DND-41 (cell line): Measurements from ENCODE around the gene ICOS.
"Not testable (repeated sequence)": the region's sequence is repeated elsewhere in the genome, so short reads cannot be mapped to it uniquely, and the experiment has no call there.

ENCODE experiments used
- ATAC-seq: fragments of 200-7000 bp; cut with Tn5 transposase; 3 replicates; pipeline ENCODE4 v1.9.1; 2021; ENCODE audit warnings: low read depth; ENCODE audit not compliant: insufficient read depth
- DNase-seq: peaks from one replicate; pipeline ENCODE4 v3.0.0-alpha.2; 2020
- H2AFZ ChIP-seq: 2 replicates; pipeline ENCODE4 v1.6.0; 2012; ENCODE audit warnings: low read depth, low read length
- H3K27ac ChIP-seq: 2 replicates; pipeline ENCODE4 v1.5.1; 2012; ENCODE audit warnings: low read length, inconsistent platforms
- H3K27me3 ChIP-seq: fragments of 200-600 bp; sonication (generic); 2 replicates; pipeline ENCODE4 v1.6.0; 2012; ENCODE audit warnings: low read length, mild to moderate bottlenecking, inconsistent platforms; ENCODE audit not compliant: insufficient read depth, poor library complexity
- H3K36me3 ChIP-seq: 2 replicates; pipeline ENCODE4 v1.5.1; 2012; ENCODE audit warnings: low read length, inconsistent platforms; ENCODE audit not compliant: insufficient read depth
- H3K4me1 ChIP-seq: 2 replicates; pipeline ENCODE4 v1.5.1; 2012; ENCODE audit warnings: mild to moderate bottlenecking, low read length; ENCODE audit not compliant: insufficient read depth
- H3K4me2 ChIP-seq: 2 replicates; pipeline ENCODE4 v1.6.0; 2012; ENCODE audit warnings: mild to moderate bottlenecking, moderate library complexity, low read length, inconsistent platforms; ENCODE audit not compliant: insufficient read depth
- H3K4me3 ChIP-seq, 2 experiments: fragments of 200-600 bp in 1 of 2; shearing (Covaris generic) in 1 of 2; 2 replicates each; pipeline ENCODE4 v1.5.1; 2012 to 2016; ENCODE audit warnings: inconsistent platforms in 2 of 2, low read length in 2 of 2, mild to moderate bottlenecking in 2 of 2, low read depth in 1 of 2, moderate library complexity in 1 of 2
- H3K79me2 ChIP-seq: 2 replicates; pipeline ENCODE4 v1.6.0; 2012; ENCODE audit warnings: low read length, inconsistent platforms; ENCODE audit not compliant: insufficient read depth
- H3K9ac ChIP-seq: 2 replicates; pipeline ENCODE4 v1.6.0; 2012; ENCODE audit warnings: low read depth, mild to moderate bottlenecking, inconsistent platforms, low read length, moderate library complexity
- H3K9me3 ChIP-seq: 2 replicates; pipeline ENCODE4 v1.5.1; 2012; ENCODE audit warnings: low read length, moderate library complexity, mild to moderate bottlenecking, inconsistent platforms; ENCODE audit not compliant: insufficient read depth, severe bottlenecking
- H4K20me1 ChIP-seq: 2 replicates; pipeline ENCODE4 v1.6.0; 2012; ENCODE audit warnings: low read length; ENCODE audit not compliant: insufficient read depth
- EZH2 ChIP-seq: IDR thresholded peaks from 3 replicates; pipeline ENCODE4 v1.6.1; 2012; ENCODE audit warnings: borderline replicate concordance, low read depth, mild to moderate bottlenecking, moderate library complexity, low read length, inconsistent platforms; ENCODE audit not compliant: severe bottlenecking
- TF ChIP-seq, protein P1 (sequence below): IDR thresholded peaks from 2 replicates; pipeline ENCODE4 v1.5.1; 2012; ENCODE audit warnings: borderline replicate concordance, low read length, moderate library complexity, mild to moderate bottlenecking; ENCODE audit not compliant: poor library complexity, severe bottlenecking; ENCODE audit errors: extremely low read depth

ICOS gene

DNA sequence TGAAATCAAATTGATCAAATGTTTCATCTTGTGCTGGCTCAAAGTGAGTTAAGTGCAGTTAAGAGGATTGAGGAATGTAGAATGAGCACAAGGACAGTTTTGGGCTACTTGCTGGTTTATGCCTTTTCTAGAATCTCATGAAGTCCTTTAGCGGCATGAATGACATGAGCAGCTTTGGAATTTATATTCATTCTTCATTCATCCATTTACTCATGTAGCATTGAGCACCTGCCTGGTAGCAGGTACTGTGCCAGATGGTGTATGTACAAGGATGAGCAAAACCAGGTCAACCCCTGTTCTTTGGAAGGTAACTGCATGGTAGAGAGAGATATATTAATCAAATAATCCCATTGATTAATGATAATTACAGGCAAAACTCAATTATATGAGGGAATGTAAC, 1.2 kb downstream of the ICOS start:
- ATAC-seq (0 out of 3 replicates have a peak, but pooled peaks have one; percentile 0), DNase-seq (no peak)
- Histone ChIP-seq H2AFZ (no peak overlapping the region), H3K79me2 (peaks cover 75% of the 10 kb centered on the region), H3K9ac (peak overlapping the region; percentile 71), H3K4me1 (peaks cover 89% of the 10 kb centered on the region), H3K36me3 (peaks cover 26% of the 10 kb centered on the region), H3K9me3 (no peaks in the 10 kb centered on the region), H4K20me1 (peaks cover 17% of the 10 kb centered on the region; the same call in 1 of the 2 replicates), H3K27ac (peak overlapping the region; percentile 96), H3K4me3 (peak overlapping the region; percentile 56 to 71), H3K27me3 (no peaks in the 10 kb centered on the region), H3K4me2 (peak overlapping the region; percentile 71)
- no peak for TF ChIP-seq EZH2

DNA sequence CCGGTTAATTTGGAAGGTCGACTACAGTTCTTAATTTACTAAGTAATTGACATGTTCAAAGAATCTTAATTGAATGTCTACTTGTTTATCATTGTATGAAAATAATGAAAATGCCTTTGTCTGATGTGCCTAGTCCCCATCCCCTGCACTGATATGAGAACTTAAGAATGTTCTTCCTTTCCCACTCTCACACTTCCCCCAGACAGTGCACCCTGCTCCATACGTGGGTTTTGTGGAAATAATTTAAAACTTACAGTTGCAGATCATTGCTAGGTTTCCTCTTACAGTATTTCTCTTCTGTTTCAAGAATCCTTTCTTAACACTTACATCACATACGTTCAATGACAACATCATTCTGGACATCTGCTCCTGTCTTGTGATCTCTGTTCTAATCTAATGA, 3.5 kb downstream of the ICOS start:
- peaks cover 88% of the 10 kb centered on the region for H3K4me1 ChIP-seq

DNA sequence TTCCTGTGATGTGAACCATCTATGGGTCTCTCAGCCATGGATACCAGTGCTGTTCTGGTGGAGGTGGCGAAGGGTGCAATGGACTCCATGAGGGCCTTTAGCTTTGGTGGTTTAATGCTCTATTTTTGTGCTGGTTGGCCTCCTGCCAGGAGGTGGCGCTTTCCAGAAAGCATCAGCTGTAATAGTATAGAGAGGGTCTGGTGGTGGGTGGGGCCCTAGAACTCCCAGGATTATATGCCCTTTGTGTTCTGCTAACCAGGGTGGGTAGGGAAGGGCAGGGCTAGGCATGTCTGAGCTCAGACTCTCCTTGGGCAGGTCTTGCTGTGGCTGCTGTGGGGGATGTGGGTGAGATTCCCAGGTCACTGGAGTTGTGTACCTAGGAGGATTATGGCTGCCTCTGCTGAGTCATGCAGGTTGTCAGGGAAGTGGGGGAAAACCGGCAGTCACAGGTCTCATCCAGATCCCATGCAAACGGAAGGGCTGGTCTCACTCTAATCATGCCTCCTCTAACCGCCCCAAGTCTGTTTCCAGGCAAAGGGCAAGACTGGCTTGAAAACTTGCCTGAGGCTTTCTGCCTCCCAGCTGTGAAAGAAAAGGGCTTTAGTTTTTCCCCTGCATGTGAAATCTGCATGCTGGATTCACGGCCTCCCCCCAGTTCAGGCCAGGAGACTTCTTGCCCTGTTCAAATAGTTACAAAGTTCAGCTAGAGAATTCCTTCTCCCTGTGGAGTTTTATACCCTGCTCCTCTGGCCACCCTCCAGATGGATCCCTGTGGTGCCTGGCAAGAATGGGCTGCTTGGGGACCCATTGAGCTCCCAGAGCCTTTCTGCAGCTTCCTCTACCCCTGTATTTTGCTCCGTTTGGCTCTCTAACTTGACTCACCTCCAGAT, 7.2 kb downstream of the ICOS start:
- DNase-seq, H2AFZ ChIP-seq, H3K9ac ChIP-seq, ATAC-seq, H3K9me3 ChIP-seq, H3K27me3 ChIP-seq: not testable (repeated sequence)
- H3K27ac ChIP-seq = peak overlapping the region; percentile 48; the same call in 1 of the 2 replicates
- H3K4me2 ChIP-seq = peak overlapping the region; percentile 42
- peaks cover 26% of the 10 kb centered on the region; the same call in 1 of the 2 replicates for H4K20me1 ChIP-seq
- TF ChIP-seq, protein P1, sequence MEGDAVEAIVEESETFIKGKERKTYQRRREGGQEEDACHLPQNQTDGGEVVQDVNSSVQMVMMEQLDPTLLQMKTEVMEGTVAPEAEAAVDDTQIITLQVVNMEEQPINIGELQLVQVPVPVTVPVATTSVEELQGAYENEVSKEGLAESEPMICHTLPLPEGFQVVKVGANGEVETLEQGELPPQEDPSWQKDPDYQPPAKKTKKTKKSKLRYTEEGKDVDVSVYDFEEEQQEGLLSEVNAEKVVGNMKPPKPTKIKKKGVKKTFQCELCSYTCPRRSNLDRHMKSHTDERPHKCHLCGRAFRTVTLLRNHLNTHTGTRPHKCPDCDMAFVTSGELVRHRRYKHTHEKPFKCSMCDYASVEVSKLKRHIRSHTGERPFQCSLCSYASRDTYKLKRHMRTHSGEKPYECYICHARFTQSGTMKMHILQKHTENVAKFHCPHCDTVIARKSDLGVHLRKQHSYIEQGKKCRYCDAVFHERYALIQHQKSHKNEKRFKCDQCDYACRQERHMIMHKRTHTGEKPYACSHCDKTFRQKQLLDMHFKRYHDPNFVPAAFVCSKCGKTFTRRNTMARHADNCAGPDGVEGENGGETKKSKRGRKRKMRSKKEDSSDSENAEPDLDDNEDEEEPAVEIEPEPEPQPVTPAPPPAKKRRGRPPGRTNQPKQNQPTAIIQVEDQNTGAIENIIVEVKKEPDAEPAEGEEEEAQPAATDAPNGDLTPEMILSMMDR = peak; percentile 43
- peaks cover 53% of the 10 kb centered on the region for H3K36me3 ChIP-seq
- H3K4me1 ChIP-seq = peaks cover 98% of the 10 kb centered on the region
- H3K4me3 ChIP-seq = 0 out of 4 replicates have a peak overlapping the region, but pooled peaks of 1 of the 2 experiments have one; percentile 17
- H3K79me2 ChIP-seq = peaks cover 99% of the 10 kb centered on the region

More for the DNA sequence above, 3.5 kb downstream of the ICOS start:
- no peak overlapping the region for H2AFZ ChIP-seq
- H4K20me1 ChIP-seq = peaks cover 24% of the 10 kb centered on the region; the same call in 1 of the 2 replicates
- H3K9ac ChIP-seq = peak overlapping the region; percentile 71
- peaks cover 40% of the 10 kb centered on the region for H3K36me3 ChIP-seq
- no peak for TF ChIP-seq EZH2
- TF ChIP-seq, protein P1 = no peak
- peaks cover 2% of the 10 kb centered on the region for H3K9me3 ChIP-seq
- DNase-seq (no peak), ATAC-seq (peak; percentile 17; the same call in 2 of the 3 replicates)
- H3K4me3 ChIP-seq = peak overlapping the region; percentile 56 to 71; a peak in 3 of 4 replicates
- H3K27ac ChIP-seq = peak overlapping the region; percentile 96
- peak overlapping the region; percentile 71 for H3K4me2 ChIP-seq
- peaks cover 97% of the 10 kb centered on the region for H3K79me2 ChIP-seq
- no peaks in the 10 kb centered on the region for H3K27me3 ChIP-seq

DNA sequence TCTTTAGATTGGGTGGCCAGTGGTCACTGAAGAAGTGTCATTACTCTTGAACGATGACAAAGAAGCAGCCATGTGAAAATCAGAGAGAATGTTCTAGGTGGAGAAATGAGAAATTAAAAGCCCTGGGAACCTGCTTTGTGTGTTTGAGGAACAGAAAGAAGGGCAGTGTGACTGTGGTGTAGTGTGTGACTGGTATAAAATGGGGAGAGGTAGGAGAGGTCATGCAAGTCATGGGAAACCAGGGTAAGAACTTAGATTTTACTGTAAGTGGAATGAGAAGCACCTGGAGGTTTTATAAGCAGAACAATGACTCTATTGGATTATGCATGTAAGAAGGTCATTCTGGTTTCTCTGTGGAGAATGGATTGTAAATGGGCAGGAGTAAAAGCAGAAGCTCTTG, 12.2 kb downstream of the ICOS start:
- Histone ChIP-seq H3K4me1 (peaks cover 98% of the 10 kb centered on the region), H3K36me3 (peaks cover 28% of the 10 kb centered on the region), H2AFZ (no peak overlapping the region), H3K27ac (peak overlapping the region; percentile 80), H3K79me2 (peaks cover 90% of the 10 kb centered on the region), H3K9me3 (peaks cover 2% of the 10 kb centered on the region), H3K4me2 (peak overlapping the region; percentile 64), H3K4me3 (no peak overlapping the region), H4K20me1 (peaks cover 21% of the 10 kb centered on the region; the same call in 1 of the 2 replicates), H3K27me3 (no peaks in the 10 kb centered on the region), H3K9ac (no peak overlapping the region; the same call in 1 of the 2 replicates)
- TF ChIP-seq EZH2 = no peak
- TF ChIP-seq, protein P1 = no peak
- ATAC-seq (no peak), DNase-seq (no peak)
